Measurements from ENCODE around the gene LSG1.

DNA sequence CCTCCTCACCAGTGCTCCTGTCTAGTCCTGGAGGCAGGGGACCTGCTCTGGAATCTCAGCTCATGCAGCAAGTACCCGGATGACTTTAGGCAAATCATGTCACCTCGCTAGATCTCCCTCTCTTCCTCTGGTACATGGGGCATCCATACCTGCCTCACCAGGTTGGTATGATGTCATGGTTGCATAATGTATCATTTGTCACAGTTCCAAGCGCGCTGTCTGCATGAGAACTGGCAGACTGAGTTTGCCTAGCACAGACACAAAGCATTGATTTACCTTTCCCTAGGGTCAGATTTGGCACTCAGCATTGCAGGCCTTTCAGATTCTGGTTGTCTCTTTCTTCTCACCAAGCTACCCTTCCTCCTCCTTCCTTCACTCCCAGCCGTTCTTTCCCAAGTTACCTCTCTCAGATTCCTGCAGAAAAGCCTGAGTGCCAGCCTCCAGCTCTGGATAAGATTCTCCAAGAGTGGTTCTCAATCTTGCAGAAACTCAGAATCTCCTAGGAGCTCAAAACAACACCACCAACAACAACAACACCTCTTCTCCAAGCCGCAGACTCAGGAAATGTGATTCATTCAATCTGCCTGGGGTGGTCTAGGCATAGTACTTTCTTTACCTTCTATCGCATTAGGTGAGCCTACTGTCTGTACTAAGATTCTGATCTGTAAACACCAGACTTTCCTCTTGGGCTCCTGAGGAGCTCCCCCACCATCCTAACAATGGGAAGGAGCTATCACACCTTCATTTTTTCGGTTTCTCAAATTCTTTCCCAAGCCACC, 43.2 kb upstream of the LSG1 start:
- TF ChIP-seq CHD4 (IDR thresholded peaks at IDR 0.05; ENCODE audit: insufficient read depth, insufficient replicate concordance, low read depth, low read length, poor library complexity, severe bottlenecking) = no peak
- TF ChIP-seq ZNF431 (CRISPR knock-in tag; IDR thresholded peaks at IDR 0.05) = no peak
- TF ChIP-seq, protein P1, sequence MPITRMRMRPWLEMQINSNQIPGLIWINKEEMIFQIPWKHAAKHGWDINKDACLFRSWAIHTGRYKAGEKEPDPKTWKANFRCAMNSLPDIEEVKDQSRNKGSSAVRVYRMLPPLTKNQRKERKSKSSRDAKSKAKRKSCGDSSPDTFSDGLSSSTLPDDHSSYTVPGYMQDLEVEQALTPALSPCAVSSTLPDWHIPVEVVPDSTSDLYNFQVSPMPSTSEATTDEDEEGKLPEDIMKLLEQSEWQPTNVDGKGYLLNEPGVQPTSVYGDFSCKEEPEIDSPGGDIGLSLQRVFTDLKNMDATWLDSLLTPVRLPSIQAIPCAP (CRISPR knock-in tag; IDR thresholded peaks at IDR 0.05; ENCODE audit: borderline replicate concordance) = no peak
- no peak for TF ChIP-seq TBL1XR1 (IDR thresholded peaks at IDR 0.05; ENCODE audit: low read length in 2 of 2)
- TF ChIP-seq, protein P2, sequence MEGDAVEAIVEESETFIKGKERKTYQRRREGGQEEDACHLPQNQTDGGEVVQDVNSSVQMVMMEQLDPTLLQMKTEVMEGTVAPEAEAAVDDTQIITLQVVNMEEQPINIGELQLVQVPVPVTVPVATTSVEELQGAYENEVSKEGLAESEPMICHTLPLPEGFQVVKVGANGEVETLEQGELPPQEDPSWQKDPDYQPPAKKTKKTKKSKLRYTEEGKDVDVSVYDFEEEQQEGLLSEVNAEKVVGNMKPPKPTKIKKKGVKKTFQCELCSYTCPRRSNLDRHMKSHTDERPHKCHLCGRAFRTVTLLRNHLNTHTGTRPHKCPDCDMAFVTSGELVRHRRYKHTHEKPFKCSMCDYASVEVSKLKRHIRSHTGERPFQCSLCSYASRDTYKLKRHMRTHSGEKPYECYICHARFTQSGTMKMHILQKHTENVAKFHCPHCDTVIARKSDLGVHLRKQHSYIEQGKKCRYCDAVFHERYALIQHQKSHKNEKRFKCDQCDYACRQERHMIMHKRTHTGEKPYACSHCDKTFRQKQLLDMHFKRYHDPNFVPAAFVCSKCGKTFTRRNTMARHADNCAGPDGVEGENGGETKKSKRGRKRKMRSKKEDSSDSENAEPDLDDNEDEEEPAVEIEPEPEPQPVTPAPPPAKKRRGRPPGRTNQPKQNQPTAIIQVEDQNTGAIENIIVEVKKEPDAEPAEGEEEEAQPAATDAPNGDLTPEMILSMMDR (IDR thresholded peaks at IDR 0.05 in 2 of 3, conservative IDR thresholded peaks at IDR 0.05 in 1 of 3; ENCODE audit: insufficient read depth in 2 of 3, low read depth in 1 of 3, low read length in 3 of 3) = no peak
- TF ChIP-seq, protein P3, sequence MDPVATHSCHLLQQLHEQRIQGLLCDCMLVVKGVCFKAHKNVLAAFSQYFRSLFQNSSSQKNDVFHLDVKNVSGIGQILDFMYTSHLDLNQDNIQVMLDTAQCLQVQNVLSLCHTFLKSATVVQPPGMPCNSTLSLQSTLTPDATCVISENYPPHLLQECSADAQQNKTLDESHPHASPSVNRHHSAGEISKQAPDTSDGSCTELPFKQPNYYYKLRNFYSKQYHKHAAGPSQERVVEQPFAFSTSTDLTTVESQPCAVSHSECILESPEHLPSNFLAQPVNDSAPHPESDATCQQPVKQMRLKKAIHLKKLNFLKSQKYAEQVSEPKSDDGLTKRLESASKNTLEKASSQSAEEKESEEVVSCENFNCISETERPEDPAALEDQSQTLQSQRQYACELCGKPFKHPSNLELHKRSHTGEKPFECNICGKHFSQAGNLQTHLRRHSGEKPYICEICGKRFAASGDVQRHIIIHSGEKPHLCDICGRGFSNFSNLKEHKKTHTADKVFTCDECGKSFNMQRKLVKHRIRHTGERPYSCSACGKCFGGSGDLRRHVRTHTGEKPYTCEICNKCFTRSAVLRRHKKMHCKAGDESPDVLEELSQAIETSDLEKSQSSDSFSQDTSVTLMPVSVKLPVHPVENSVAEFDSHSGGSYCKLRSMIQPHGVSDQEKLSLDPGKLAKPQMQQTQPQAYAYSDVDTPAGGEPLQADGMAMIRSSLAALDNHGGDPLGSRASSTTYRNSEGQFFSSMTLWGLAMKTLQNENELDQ (CRISPR knock-in tag; IDR thresholded peaks at IDR 0.05; ENCODE audit: borderline replicate concordance) = no peak
- TF ChIP-seq STAT5B (CRISPR knock-in tag; IDR thresholded peaks at IDR 0.05) = no peak
- TF ChIP-seq ZNF586 (CRISPR knock-in tag; conservative IDR thresholded peaks at IDR 0.05) = no peak
- no peak for TF ChIP-seq FOS (IDR thresholded peaks at IDR 0.05; ENCODE audit: extremely low read depth, insufficient read length)
- TF ChIP-seq TCF7L2 (IDR thresholded peaks at IDR 0.05; ENCODE audit: low read depth, low read length) = no peak

Data from K562 (cell line).